ENCODE measurements around the gene PLEK.
"Not testable (repeated sequence)": the region's sequence is repeated elsewhere in the genome, so short reads cannot be mapped to it uniquely, and the experiment has no call there.

PLEK gene

DNA sequence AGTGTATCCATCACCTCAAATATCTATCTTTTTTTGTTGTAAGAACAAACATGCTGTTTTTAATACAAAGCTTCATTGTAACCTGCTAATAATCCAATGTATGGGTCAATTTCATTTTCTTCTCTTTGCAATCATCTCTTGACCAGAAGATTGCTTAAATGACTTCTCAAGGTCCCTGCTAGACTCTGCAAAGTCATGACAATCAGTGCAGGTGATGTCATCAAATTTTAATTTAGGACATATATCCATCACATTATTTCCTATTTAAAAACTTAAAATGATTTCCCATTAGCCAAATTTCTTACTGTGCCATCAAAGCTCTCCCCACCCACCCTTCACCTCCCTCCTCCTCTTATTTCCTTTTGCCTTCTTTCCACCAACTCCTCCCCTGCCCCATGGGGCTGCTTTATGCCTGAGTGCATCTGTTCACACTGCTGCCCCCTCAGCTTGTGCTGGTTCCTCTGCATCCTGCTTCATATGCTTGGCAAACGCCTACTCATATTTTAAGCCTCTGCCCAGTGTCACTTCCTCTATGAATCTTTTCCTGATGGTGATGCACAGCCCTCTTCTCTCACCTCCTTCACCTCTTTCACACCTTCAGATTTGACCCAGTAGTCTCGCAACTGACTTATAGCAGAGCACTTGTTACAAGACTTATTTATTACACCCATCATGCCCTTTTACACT lies 20.3 kb downstream of the PLEK start:
- DNase-seq (ENCODE audit: low read depth), result no peak

GRCh38 chr2:68385907-68386287 lies 20.8 kb downstream of the PLEK start:
- DNase-seq (ENCODE audit: low read depth), result no peak

DNA sequence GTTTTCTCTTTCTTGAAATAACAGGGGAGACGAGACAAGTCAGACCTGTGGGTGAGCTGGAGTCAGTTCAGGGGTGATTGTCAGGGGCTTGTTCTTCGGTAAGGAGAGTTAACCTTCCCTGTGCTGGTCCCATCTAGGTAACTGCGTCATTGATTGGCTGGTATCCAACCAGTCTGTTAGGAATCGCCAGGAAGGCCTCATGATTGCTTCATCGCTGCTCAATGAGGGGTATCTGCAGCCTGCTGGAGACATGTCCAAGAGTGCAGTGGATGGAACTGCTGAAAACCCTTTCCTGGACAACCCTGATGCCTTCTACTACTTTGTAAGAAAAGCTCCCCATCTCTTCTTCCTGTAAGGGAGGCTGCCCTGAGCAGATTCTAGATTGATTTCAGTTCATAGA lies 21.3 kb downstream of the PLEK start:
- DNase-seq (ENCODE audit: low read depth), result no peak

DNA sequence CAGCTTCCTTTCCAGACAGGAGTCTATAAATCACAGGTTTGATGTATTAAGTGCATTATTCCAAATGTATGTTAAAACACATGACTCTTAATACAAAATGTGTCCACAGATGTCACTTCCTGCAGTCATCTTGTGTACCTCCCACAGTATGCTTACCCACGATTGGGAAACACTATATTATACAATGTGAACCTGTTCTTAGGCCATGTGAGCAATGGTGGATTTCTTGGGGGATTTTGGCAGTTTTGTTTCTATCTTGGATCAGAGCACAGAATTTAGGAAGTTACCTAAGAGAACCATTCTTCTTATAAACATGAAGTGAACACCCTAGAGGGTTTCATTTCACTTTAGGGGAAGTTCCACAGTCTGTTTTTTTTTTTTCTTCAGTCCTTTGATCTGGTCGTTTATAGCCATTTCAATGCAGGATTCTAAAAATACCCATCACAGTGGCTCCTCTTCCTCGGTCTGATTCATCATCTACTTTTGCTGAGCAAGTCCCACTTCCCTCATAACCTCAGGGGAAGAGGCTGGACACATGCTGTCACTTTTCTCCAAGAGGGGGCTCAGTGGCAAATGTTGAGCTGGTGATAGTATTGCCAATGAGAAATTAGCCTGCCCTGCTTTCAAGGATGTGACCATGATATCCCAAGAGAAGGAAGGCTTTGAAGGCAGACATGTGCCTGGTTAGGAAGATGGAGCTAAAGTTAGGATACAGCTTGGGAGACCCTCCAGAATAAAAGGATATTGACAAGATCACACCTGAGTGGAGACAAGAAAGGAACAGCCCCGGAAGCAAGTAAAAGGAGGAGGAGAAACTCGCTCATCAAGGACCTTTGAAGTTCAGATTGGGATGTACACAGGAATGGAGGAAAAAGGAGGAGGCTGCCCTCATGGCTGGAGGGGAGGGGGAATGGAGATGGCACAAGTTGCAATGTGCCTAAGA lies 22.6 kb downstream of the PLEK start:
- no peak for DNase-seq (ENCODE audit: low read depth)

DNA sequence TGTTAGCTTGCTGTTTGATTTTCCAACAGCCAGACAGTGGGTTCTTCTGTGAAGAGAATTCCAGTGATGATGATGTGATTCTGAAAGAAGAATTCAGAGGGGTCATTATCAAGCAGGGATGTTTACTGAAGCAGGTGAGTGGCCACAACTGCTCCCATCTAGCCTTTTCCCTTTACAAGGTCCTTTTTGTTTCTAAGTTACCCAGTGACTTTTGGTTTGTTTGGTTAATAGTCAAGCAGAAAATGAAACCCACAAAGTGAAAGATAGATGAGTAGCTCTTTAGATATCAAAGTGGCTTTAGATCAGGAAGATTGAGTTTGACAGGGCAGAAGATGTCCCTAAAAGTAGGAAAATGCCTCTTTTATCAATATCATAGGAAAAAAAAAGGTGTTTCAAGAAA lies 23.3 kb downstream of the PLEK start:
- no peak for DNase-seq (ENCODE audit: low read depth)

GRCh38 chr2:68388772-68389171 lies 23.7 kb downstream of the PLEK start:
- DNase-seq (ENCODE audit: low read depth), result no peak

DNA sequence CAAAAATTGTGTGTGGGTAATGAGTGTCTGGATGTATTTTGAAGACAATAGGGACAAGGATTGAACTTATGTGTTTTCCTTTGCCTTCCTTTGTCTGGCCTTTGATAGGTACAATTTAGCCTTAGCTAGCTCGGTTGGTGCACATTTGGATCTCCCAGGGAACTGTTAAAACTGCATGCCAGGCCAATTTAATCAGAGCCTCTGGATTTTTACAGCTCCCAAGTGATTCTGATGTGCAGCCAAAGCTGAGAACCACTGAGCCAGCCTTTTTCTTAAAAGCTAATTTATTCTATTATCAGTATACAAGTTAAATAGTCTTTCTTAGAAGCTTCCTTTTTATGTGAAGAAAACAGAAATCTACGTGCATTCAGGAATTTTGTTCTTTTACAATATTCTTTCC lies 25.0 kb downstream of the PLEK start:
- DNase-seq (ENCODE audit: low read depth), result no peak

GRCh38 chr2:68390586-68390985 lies 25.5 kb downstream of the PLEK start:
- DNase-seq (ENCODE audit: low read depth), result no peak

DNA sequence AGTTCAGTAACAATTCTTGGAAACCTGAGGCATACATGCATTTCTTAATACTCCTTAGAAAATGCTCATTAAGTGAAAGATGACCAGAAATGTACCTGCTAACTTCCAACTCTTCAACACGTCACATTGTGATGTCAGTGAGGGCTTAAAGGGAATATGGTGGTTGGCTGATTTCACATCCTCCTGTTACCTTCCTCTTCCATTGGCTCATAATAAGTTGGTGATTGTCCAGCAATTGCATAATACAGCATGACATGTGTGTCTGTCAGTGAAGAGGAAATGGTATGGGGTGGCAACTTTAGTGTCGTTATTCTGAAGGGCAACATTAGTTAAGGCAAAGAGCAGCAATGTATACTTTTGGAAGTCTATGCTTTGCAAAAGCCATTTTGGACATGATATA lies 26.0 kb downstream of the PLEK start:
- DNase-seq (ENCODE audit: low read depth), result no peak

- DNase-seq (ENCODE audit: low read depth), result no peak
Measured at GRCh38 chr2:68391869-68392268, 26.8 kb downstream of the PLEK start.

DNA sequence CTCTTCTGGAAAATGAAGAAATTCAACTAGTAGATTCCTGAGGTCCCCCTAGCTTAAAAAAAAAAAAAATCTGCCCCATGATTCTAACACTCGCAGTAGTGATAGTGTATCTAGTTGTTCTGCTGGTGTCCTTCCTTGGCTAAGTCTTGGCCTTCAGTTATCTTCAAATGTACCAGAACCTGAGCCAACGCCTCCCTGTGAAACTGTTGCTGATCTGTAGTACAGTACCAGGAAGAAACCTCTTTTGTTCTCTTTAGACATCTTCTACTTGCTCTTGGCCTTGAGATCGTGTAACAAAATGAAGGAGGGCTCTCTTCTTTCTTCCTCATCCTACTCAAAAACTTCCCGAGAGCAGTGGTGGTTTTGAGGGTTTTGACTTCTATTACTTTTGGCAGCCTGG lies 31.0 kb downstream of the PLEK start:
- DNase-seq (ENCODE audit: low read depth), result no peak

DNA sequence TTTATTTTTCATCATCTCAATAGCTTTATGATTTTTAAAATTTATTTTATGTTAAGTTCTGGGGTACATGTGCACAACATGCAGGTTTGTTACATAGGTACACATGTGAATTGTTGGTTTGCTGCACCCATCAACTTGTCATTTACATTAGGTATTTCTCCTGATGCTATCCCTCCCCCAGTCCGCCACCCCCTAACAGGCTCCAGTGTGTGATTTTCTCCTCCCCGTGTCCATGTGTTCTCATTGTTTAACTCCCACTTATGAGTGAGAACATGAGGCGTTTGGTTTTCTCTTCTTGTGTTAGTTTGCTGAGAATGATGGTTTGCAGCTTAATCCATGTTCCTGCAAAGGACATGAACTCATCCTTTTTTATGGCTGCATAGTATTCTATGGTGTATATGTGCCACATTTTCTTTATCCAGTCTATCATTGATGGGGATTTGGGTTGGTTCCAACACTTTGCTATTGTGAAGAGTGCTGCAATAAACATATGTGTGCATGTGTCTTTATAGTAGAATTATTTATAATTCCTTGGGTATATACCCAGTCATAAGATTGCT lies 32.7 kb downstream of the PLEK start:
- not testable (repeated sequence) for DNase-seq (ENCODE audit: low read depth)

DNA sequence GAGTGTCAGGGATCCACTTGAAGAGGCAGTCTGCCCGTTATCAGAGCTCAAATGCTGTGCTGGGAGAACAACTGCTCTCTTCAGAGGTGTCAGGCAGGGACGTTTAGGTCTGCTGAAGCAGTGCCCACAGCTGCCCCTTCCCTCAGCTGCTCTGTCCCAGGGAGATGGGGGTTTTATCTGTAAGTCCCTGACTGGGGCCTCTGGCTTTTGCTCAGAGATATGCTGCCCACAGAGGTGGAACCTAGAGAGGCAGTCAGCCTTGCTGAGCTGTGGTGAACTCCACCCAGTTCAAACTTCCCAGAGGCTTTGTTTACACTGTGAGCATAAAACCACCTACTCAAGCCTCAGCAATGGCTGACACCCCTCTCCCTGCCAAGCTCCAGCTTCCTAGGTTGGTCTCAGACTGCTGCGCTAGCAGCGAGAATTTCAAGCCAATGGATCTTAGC lies 38.1 kb downstream of the PLEK start:
- no peak for DNase-seq (ENCODE audit: low read depth)

DNA sequence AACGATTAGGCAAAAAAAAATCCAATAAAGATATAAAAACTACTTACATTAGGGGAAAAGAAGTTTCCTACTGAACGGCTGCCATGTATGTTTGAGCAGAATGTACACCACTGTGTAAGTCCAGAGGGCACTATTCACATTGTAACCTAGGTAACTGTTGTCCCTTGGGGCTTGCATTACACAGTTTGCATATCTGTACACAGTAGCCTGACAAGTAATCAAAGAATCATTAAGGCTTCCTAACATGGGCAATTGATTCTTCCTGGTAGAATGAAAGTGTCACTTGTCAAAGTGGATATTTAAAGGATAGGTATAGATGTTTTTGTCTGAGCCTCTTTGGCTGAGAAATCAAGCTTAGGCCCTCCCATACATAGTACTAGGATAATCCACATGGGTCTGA lies 39.1 kb downstream of the PLEK start:
- DNase-seq (ENCODE audit: low read depth), result no peak

DNA sequence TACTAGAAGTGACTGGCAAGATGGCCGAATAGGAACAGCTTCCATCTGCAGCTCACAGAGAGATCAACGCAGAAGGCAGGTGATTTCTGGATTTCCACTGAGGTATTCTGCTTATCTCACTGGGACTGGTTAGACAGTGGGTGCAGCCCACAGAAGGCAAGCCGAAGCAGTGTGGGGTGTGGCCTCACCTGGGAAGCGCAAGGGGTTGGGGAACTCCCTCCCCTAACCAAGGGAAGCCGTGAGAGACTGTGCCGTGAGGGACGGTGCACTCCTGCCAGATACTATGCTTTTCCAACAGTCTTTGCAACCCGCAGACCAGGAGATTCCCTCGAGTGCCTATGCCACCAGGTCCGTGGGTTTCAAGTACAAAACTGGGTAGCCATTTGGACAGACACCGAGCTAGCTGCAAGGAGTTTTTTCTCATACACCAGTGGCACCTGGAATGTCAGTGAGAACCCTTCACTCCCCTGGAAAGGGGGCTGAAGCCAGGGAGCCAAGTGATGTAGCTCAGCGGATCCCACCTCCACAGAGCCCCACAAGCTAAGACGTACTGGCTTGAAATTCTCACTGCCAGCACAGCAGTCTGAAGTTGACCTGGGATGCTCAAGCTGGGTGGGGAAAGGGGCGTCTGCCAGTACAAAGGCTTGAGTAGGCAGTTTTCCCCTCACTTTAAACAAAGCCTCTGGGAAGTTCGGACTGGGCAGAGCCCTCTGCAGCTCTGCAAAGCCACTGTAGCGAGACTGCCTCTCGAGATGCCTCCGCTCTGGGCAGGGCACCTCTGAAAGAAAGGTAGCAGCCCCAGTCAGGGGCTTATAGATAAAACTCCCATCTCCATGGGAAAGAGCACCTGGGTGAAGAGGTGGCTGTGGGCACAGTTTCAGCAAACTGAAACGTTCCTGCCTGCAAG lies 40.1 kb downstream of the PLEK start:
- DNase-seq (ENCODE audit: low read depth), result no peak

GRCh38 chr2:68411397-68412126 lies 46.5 kb downstream of the PLEK start:
- no peak for DNase-seq (ENCODE audit: low read depth)

GRCh38 chr2:68412127-68412819 lies 47.2 kb downstream of the PLEK start:
- DNase-seq (ENCODE audit: low read depth), result no peak

DNA sequence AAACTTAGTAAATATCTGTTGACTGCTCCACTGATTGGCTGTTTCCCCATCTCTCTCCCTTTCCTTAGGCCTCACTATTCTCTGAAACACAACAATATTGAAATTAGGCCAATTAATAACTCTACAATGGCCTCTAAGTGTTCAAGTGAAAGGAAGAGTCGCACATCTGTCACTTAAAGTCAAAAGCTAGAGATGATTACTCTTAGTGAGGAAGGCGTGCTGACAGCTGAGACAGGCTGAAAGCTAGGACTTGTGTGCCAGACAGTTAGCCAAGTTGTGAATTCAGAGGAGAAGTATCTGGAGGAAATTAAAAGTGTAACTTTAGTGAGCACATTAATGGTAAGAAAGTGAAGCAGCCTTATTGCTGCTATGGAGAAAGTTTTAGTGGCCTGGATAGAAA lies 48.4 kb downstream of the PLEK start:
- DNase-seq (ENCODE audit: low read depth), result no peak

DNA sequence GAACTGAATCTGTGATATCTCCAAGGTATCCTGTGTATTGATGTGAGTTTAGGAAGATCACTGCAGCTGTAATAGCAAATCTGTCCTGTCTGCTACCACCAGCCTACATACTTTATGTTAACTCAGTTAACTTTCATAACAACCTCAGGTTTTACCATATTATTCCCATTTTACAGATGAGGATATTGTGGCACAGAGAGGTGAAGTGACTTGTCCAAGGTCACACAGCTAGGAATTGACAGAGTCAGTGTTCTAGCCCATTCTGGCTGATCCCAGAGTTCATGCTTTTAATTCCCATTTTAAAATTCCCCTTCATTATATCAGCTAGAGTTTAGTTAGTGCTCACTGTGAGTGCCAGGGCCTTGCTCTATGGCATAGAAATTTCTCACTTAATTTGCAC lies 49.4 kb downstream of the PLEK start:
- DNase-seq (ENCODE audit: low read depth), result no peak

GRCh38 chr2:68414876-68415275 lies 49.8 kb downstream of the PLEK start:
- no peak for DNase-seq (ENCODE audit: low read depth)

GRCh38 chr2:68415521-68415920 lies 50.4 kb downstream of the PLEK start:
- no peak for DNase-seq (ENCODE audit: low read depth)

All from stromal cell of bone marrow (primary cell).